Right lobe of liver (tissue), 4 donors: ENCODE measurements around the gene LRRFIP2.

Source experiments
- CTCF ChIP-seq, 4 donors: fragments of 200-600 bp in 3 of 4; fragments of 450-650 bp in 1 of 4; IDR thresholded peaks; one replicate each; pipeline versions ENCODE4 v1.5.1 to v1.8.0; 2016 to 2022; ENCODE audit warnings: antibody characterized with exemption in 4 of 4, mild to moderate bottlenecking in 2 of 4
- POLR2A ChIP-seq: fragments of 450-650 bp; IDR thresholded peaks from one replicate; pipeline ENCODE4 v1.6.1; 2017; ENCODE audit warnings: antibody characterized with exemption, mild to moderate bottlenecking
- donor health status: DM: no; HTN: no; CAD: no.
- donor health status: DM: no; HTN: no; CAD: no.
- donor health status: DM: no; HTN: yes; CAD: no.

GRCh38 chr3:37183375-37183831 lies 9.0 kb upstream of the LRRFIP2 start:
- no peak for TF ChIP-seq CTCF (IDR thresholded peaks at IDR 0.05)
- no peak for TF ChIP-seq POLR2A
